ENCODE results near the gene H19.

The H19 gene

DNA sequence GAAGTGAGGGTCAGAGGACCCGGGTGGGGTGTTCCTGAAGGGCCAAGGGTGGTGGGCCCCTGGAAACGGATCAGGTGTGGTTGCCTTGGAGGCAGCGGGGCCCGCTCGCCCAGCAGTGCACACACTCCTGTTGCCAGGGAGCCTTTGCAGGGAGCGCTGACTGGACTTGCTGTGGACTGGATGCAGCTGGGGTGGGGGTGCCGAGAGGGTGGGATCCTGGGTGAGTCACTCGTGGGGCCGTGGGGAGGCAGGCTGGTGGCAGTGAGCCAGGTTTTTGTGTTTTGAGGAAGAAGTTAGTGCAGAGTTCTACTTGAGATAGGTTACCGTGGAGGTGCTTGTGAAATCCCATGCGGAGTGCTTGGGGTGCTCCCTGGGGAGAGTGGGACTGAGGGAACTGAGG, 49.3 kb downstream of the H19 start:
- no peak overlapping the region for H3K27ac ChIP-seq (ENCODE audit: insufficient read depth in 1 of 2, low read depth in 1 of 2, low read length in 2 of 2, poor library complexity in 1 of 2, severe bottlenecking in 2 of 2)
- no peaks in the 10 kb centered on the region for H3K27me3 ChIP-seq (replicated peaks in 2 of 5; ENCODE audit: control insufficient read depth in 4 of 5, insufficient read depth in 5 of 5, low read length in 4 of 5)
- no peaks in the 10 kb centered on the region for H3K9me3 ChIP-seq (ENCODE audit: control extremely low read depth in 1 of 5, control insufficient read depth in 4 of 5, insufficient read depth in 2 of 5, low read depth in 1 of 5, low read length in 4 of 5)
- DNase-seq, result no peak
- WGBS (ENCODE audit: insufficient coverage), result no CpG with 5 or more reads among the region's 11 CpGs
- POLR2A ChIA-PET, result interaction anchor here (0.9 to 1.7 kb wide), 3 partner anchors 58 to 67 kb away, joined by 3 to 11 read pairs (median 5); no protein-coding TSS in a partner anchor
- CTCF ChIA-PET, result interaction anchor here (0.9 to 4.7 kb wide), 15 partner anchors 14 to 204 kb away, joined by 3 to 38 read pairs (median 5); partner anchors contain the start of genes H19 and TNNI2
- no peaks in the 10 kb centered on the region for H3K36me3 ChIP-seq (ENCODE audit: control insufficient read depth in 4 of 4, insufficient read depth in 4 of 4, low read length in 3 of 4)
- peaks cover 0 to 4% (median 0%) of the 10 kb centered on the region in 4 experiments for H3K4me1 ChIP-seq (ENCODE audit: control extremely low read depth in 1 of 4, control insufficient read depth in 4 of 4, insufficient read depth in 4 of 4, low read length in 3 of 4)
- no peak overlapping the region for H3K4me3 ChIP-seq (ENCODE audit: control insufficient read depth in 1 of 7, extremely low read depth in 1 of 7, insufficient read depth in 4 of 7, low read depth in 2 of 7, low read length in 6 of 7)

DNA sequence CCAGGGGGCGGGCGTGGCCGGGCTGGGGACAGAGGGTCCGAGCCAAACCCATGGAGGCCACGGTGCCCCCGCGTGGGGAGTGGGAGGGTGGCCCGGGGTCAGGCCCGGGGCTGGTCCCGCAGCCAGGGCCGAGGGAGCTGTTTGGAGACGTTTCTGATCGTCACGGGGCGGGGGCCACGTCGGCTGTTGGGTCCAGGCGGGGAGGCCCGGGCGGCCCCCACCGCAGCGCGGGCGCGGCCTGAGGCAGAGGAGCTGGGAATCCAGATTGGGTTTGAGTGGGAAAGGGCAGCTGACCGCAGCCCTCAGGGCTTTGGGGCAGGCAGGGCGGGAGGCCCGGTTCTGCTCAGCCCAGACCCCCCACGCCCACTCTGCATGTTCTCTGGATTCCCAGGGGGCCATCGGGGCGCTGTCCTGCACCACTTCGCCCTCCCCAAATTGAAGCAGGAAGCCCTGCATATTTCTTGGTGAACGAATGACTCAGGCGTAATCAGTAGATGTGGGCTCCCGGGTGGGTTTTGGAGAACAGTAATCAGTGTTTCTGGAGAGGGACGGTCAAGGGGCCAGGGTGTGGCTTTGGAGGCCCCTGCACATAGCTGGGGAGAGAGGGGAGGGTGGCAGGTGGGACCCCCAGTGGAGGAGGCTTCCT, 49.9 kb downstream of the H19 start:
- H3K27me3 ChIP-seq (replicated peaks in 2 of 5; ENCODE audit: control insufficient read depth in 4 of 5, insufficient read depth in 5 of 5, low read length in 4 of 5), result no peaks in the 10 kb centered on the region
- DNase-seq, result no peak
- no peaks in the 10 kb centered on the region for H3K9me3 ChIP-seq (ENCODE audit: control extremely low read depth in 1 of 5, control insufficient read depth in 4 of 5, insufficient read depth in 2 of 5, low read depth in 1 of 5, low read length in 4 of 5)
- POLR2A ChIA-PET, result interaction anchor here (0.7 to 1.8 kb wide), 4 partner anchors 15 to 295 kb away, joined by 3 to 11 read pairs (median 5); no protein-coding TSS in a partner anchor
- H3K4me3 ChIP-seq (ENCODE audit: control insufficient read depth in 1 of 7, extremely low read depth in 1 of 7, insufficient read depth in 4 of 7, low read depth in 2 of 7, low read length in 6 of 7), result no peak overlapping the region
- H3K4me1 ChIP-seq (ENCODE audit: control extremely low read depth in 1 of 4, control insufficient read depth in 4 of 4, insufficient read depth in 4 of 4, low read length in 3 of 4), result peaks cover 0 to 6% (median 1%) of the 10 kb centered on the region in 4 experiments
- no peak overlapping the region for H3K27ac ChIP-seq (ENCODE audit: insufficient read depth in 1 of 2, low read depth in 1 of 2, low read length in 2 of 2, poor library complexity in 1 of 2, severe bottlenecking in 2 of 2)
- H3K36me3 ChIP-seq (ENCODE audit: control insufficient read depth in 4 of 4, insufficient read depth in 4 of 4, low read length in 3 of 4), result no peaks in the 10 kb centered on the region
- WGBS (ENCODE audit: insufficient coverage), result no CpG with 5 or more reads among the region's 36 CpGs
- CTCF ChIA-PET, result interaction anchor here (0.7 to 4.7 kb wide), 14 partner anchors 14 to 204 kb away, joined by 3 to 38 read pairs (median 5); partner anchors contain the start of genes H19 and TNNI2

DNA sequence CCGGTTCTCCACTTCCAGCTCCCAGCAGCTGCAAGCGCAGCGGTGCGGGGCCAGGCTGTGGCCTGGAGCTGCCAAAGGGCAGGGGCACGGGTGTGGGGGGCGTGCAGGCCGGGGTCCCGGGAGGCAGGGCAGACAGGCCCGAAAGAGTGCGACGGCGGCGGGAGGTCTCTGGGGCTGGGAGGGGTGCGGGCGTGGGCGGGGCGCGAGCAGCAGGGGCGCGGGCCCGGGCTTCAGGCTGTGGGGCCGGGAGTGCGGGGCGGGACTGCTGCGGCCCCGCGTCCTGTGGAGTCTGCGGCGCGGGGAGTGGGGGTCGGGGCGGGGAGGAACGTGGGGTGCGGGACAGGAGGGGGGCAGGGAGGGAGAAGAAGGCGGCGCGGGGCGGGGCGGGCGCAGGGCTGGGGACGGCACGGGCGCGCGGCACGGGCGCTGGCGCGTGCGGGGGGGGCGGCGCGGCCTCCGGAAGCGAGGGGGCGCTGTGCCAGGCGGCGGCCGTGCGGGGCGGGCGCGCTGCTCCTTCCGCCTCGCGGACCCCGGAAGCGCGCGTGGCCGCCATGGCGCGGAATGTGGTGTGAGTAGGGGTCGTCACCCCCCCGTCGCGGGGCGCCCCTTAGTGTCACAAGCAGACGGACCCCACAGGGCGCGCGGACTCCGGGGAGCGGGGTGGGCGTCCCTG, 50.7 kb downstream of the H19 start, which contains the start of gene MRPL23:
Gene MRPL23, plus strand, starts transcription at position 521 of the 673 bp plus-strand sequence. Its CDS starts 31 bp downstream, at position 552.
- DNase-seq, result no peak
- Histone ChIP-seq H3K4me3 (ENCODE audit: control insufficient read depth in 1 of 7, extremely low read depth in 1 of 7, insufficient read depth in 4 of 7, low read depth in 2 of 7, low read length in 6 of 7) (no peak within 1 kb of the TSS), H3K27me3 (replicated peaks in 2 of 5; ENCODE audit: control insufficient read depth in 4 of 5, insufficient read depth in 5 of 5, low read length in 4 of 5) (no peaks in the 10 kb centered on the region), H3K9me3 (ENCODE audit: control extremely low read depth in 1 of 5, control insufficient read depth in 4 of 5, insufficient read depth in 2 of 5, low read depth in 1 of 5, low read length in 4 of 5) (no peaks in the 10 kb centered on the region), H3K27ac (ENCODE audit: insufficient read depth in 1 of 2, low read depth in 1 of 2, low read length in 2 of 2, poor library complexity in 1 of 2, severe bottlenecking in 2 of 2) (no peak within 1 kb of the TSS), H3K4me1 (ENCODE audit: control extremely low read depth in 1 of 4, control insufficient read depth in 4 of 4, insufficient read depth in 4 of 4, low read length in 3 of 4) (peaks cover 0 to 13% (median 9%) of the 10 kb centered on the region in 4 experiments), H3K36me3 (ENCODE audit: control insufficient read depth in 4 of 4, insufficient read depth in 4 of 4, low read length in 3 of 4) (no peaks in the 10 kb centered on the region)
- WGBS (ENCODE audit: insufficient coverage), result no CpG with 5 or more reads among the region's 85 CpGs
- CTCF ChIA-PET, result interaction anchor here (0.7 to 4.7 kb wide), 10 partner anchors 22 to 70 kb away, joined by 3 to 36 read pairs (median 4); partner anchors contain the start of gene PRR33
- POLR2A ChIA-PET, result interaction anchor here (1.1 to 1.8 kb wide), 4 partner anchors 56 to 294 kb away, joined by 3 to 11 read pairs (median 6); partner anchors contain the start of gene PRR33

Data from common myeloid progenitor, CD34-positive (primary cell).